Measurements from ENCODE around the gene HHATL.

HHATL gene

DNA sequence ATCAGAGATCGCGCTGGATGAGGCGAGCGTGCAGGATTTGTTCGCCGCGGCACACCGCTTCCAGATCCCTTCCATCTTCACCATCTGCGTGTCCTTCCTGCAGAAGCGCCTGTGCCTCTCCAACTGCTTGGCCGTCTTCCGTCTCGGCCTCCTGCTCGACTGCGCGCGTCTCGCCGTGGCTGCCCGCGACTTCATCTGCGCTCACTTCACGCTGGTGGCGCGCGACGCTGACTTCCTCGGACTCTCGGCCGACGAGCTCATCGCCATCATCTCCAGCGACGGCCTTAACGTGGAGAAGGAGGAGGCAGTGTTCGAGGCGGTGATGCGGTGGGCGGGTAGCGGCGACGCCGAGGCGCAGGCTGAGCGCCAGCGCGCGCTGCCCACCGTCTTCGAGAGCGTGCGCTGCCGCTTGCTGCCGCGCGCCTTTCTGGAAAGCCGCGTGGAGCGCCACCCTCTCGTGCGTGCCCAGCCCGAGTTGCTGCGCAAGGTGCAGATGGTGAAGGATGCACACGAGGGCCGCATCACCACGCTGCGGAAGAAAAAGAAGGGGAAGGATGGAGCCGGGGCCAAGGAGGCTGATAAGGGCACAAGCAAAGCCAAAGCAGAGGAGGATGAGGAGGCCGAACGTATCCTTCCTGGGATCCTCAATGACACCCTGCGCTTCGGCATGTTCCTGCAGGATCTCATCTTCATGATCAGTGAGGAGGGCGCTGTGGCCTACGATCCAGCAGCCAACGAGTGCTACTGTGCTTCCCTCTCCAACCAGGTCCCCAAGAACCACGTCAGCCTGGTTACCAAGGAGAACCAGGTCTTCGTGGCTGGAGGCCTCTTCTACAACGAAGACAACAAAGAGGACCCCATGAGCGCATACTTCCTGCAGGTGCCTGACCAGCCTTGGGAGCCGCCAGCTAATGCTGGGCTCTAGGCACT lies 16.4 kb downstream of the HHATL start:
- H2BK5ac ChIP-seq (ENCODE audit: low read length), result no peak overlapping the region

DNA sequence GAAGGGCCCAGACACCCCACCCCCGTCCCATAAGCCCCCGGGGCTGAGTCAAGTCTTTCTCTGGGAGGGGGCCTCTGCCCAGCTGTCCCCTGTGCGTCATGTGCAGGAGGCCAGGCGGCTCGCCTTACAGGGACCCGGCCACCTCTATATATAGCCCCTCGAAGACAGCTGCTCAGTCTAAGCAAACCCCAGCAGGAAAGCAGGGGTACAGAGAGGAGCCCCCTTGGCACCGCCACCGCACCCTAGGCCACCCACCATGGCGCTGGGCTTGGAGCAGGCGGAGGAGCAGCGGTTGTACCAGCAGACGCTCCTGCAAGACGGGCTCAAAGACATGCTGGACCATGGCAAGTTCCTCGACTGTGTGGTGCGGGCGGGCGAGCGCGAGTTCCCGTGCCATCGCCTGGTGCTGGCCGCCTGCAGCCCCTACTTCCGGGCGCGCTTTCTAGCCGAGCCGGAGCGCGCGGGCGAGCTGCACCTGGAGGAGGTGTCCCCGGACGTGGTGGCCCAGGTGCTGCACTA lies 17.2 kb downstream of the HHATL start, which contains the start of gene KLHL40:
TSS of gene KLHL40 (plus strand) at position 175 of the 519 bp plus-strand sequence. CDS start at position 257, 82 bp downstream.
- no peak within 1 kb of the TSS for H4K8ac ChIP-seq (ENCODE audit: low read depth, low read length)
- no peak within 1 kb of the TSS for H2AK5ac ChIP-seq (ENCODE audit: low read length)
- no peak within 1 kb of the TSS for H2BK5ac ChIP-seq (ENCODE audit: low read length)
- no peaks in the 10 kb centered on the region for H3K4me1 ChIP-seq (ENCODE audit: control insufficient read depth, low read depth, low read length)
- no peaks in the 10 kb centered on the region for H3K27me3 ChIP-seq (ENCODE audit: insufficient read depth, low read length, poor library complexity)
- no peak within 1 kb of the TSS for H2BK15ac ChIP-seq (replicated peaks; ENCODE audit: low read depth)
- H3K79me2 ChIP-seq (ENCODE audit: control insufficient read depth, insufficient read depth, low read length), result no peaks in the 10 kb centered on the region
- no peak within 1 kb of the TSS for H4K5ac ChIP-seq (ENCODE audit: low read length)
- H3K4me2 ChIP-seq (ENCODE audit: low read length), result no peak within 1 kb of the TSS
- no peak within 1 kb of the TSS for H3K27ac ChIP-seq (ENCODE audit: low read depth, low read length)
- H3K18ac ChIP-seq (ENCODE audit: low read length), result no peak within 1 kb of the TSS
- H3K9ac ChIP-seq (ENCODE audit: low read length), result no peak within 1 kb of the TSS
- H3K4ac ChIP-seq (ENCODE audit: low read depth, low read length), result no peak within 1 kb of the TSS
- H2BK120ac ChIP-seq (ENCODE audit: low read depth, low read length), result no peak within 1 kb of the TSS
- H3K23ac ChIP-seq (ENCODE audit: low read length), result no peak within 1 kb of the TSS
- DNase-seq, result no peak
- H3K56ac ChIP-seq (ENCODE audit: low read length), result no peak within 1 kb of the TSS
- no CpG with 5 or more reads among the region's 34 CpGs for WGBS (ENCODE audit: extremely low coverage, insufficient coverage, low lambda C conversion rate)
- H3K79me1 ChIP-seq (ENCODE audit: low read length), result no peaks in the 10 kb centered on the region
- H3K4me3 ChIP-seq (ENCODE audit: low read length), result no peak within 1 kb of the TSS
- no peaks in the 10 kb centered on the region for H3K36me3 ChIP-seq (ENCODE audit: control insufficient read depth, insufficient read depth, low read length)

More for the DNA sequence above, 16.4 kb downstream of the HHATL start:
- no peak overlapping the region for H3K18ac ChIP-seq (ENCODE audit: low read length)
- no peak overlapping the region for H2BK120ac ChIP-seq (ENCODE audit: low read depth, low read length)
- no peak overlapping the region for H3K9ac ChIP-seq (ENCODE audit: low read length)
- no peak overlapping the region for H3K27ac ChIP-seq (ENCODE audit: low read depth, low read length)
- H4K5ac ChIP-seq (ENCODE audit: low read length), result no peak overlapping the region
- no peak overlapping the region for H4K8ac ChIP-seq (ENCODE audit: low read depth, low read length)
- H3K79me1 ChIP-seq (ENCODE audit: low read length), result no peaks in the 10 kb centered on the region
- H2BK15ac ChIP-seq (replicated peaks; ENCODE audit: low read depth), result no peak overlapping the region
- no CpG with 5 or more reads among the region's 80 CpGs for WGBS (ENCODE audit: extremely low coverage, insufficient coverage, low lambda C conversion rate)
- no peaks in the 10 kb centered on the region for H3K4me1 ChIP-seq (ENCODE audit: control insufficient read depth, low read depth, low read length)
- no peak for DNase-seq
- no peaks in the 10 kb centered on the region for H3K79me2 ChIP-seq (ENCODE audit: control insufficient read depth, insufficient read depth, low read length)
- no peak overlapping the region for H3K4ac ChIP-seq (ENCODE audit: low read depth, low read length)
- no peak overlapping the region for H3K4me2 ChIP-seq (ENCODE audit: low read length)
- no peaks in the 10 kb centered on the region for H3K36me3 ChIP-seq (ENCODE audit: control insufficient read depth, insufficient read depth, low read length)
- H3K23ac ChIP-seq (ENCODE audit: low read length), result no peak overlapping the region
- H2AK5ac ChIP-seq (ENCODE audit: low read length), result no peak overlapping the region
- no peak overlapping the region for H3K56ac ChIP-seq (ENCODE audit: low read length)
- no peaks in the 10 kb centered on the region for H3K27me3 ChIP-seq (ENCODE audit: insufficient read depth, low read length, poor library complexity)
- H3K4me3 ChIP-seq (ENCODE audit: low read length), result no peak overlapping the region

- Histone ChIP-seq H3K27ac (ENCODE audit: low read depth, low read length) (no peak overlapping the region), H3K4me2 (ENCODE audit: low read length) (no peak overlapping the region)
- no CpG with 5 or more reads among the region's 7 CpGs for WGBS (ENCODE audit: extremely low coverage, insufficient coverage, low lambda C conversion rate)
Measured at GRCh38 chr3:42684632-42685362, 17.8 kb downstream of the HHATL start.

DNA sequence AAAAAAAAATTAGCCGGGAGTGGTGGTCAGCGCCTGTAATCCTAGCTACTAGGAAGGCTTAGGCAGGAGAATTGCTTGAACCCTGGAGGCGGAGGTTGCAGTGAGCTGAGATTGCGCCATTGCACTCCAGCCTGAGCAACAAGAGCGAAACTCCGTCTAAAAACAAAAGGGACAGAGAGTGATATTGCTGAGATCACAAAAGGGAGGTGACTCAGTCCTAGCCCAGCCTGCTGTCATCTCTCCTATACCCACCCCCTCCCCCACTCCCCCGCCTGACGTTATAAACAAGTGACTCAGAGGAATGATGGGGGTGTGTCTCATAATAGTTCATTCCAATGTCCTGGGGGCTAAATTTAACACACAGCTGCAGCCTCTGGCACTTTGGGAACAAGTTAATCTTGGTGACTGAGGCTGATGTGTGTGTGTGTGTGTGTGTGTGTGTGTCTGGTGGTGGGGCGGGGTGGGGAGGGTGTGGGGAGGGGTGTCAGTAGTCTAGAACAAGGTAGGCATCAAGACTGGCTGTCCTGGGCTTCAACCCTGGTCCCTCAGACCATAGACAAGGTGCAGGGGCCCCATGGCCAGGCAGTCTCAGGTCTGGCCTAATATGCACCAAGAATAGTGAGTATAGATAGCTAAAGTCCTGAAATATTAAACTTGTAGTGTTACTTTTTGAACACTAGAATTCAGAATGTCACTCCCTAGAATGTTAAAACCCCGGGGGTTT lies 18.6 kb downstream of the HHATL start:
- Histone ChIP-seq H3K79me2 (ENCODE audit: control insufficient read depth, insufficient read depth, low read length) (no peaks in the 10 kb centered on the region), H2BK5ac (ENCODE audit: low read length) (no peak overlapping the region), H3K36me3 (ENCODE audit: control insufficient read depth, insufficient read depth, low read length) (no peaks in the 10 kb centered on the region), H2BK120ac (ENCODE audit: low read depth, low read length) (no peak overlapping the region), H3K79me1 (ENCODE audit: low read length) (no peaks in the 10 kb centered on the region), H3K4me3 (ENCODE audit: low read length) (no peak overlapping the region), H2BK15ac (replicated peaks; ENCODE audit: low read depth) (no peak overlapping the region), H3K27ac (ENCODE audit: low read depth, low read length) (no peak overlapping the region), H3K9ac (ENCODE audit: low read length) (no peak overlapping the region), H3K4me1 (ENCODE audit: control insufficient read depth, low read depth, low read length) (no peaks in the 10 kb centered on the region), H3K23ac (ENCODE audit: low read length) (no peak overlapping the region), H2AK5ac (ENCODE audit: low read length) (no peak overlapping the region), H4K5ac (ENCODE audit: low read length) (no peak overlapping the region), H3K18ac (ENCODE audit: low read length) (no peak overlapping the region), H4K8ac (ENCODE audit: low read depth, low read length) (no peak overlapping the region), H3K56ac (ENCODE audit: low read length) (no peak overlapping the region), H3K27me3 (ENCODE audit: insufficient read depth, low read length, poor library complexity) (no peaks in the 10 kb centered on the region), H3K4me2 (ENCODE audit: low read length) (no peak overlapping the region), H3K4ac (ENCODE audit: low read depth, low read length) (no peak overlapping the region)
- DNase-seq, result peak; percentile 78
- no CpG with 5 or more reads among the region's 10 CpGs for WGBS (ENCODE audit: extremely low coverage, insufficient coverage, low lambda C conversion rate)

More at GRCh38 chr3:42684632-42685362, 17.8 kb downstream of the HHATL start:
- no peak overlapping the region for H2AK5ac ChIP-seq (ENCODE audit: low read length)
- no peak overlapping the region for H3K23ac ChIP-seq (ENCODE audit: low read length)
- no peak overlapping the region for H2BK15ac ChIP-seq (replicated peaks; ENCODE audit: low read depth)
- no peaks in the 10 kb centered on the region for H3K27me3 ChIP-seq (ENCODE audit: insufficient read depth, low read length, poor library complexity)
- H2BK120ac ChIP-seq (ENCODE audit: low read depth, low read length), result no peak overlapping the region
- no peak overlapping the region for H3K56ac ChIP-seq (ENCODE audit: low read length)
- H3K4me3 ChIP-seq (ENCODE audit: low read length), result no peak overlapping the region
- no peak for DNase-seq
- H3K79me2 ChIP-seq (ENCODE audit: control insufficient read depth, insufficient read depth, low read length), result no peaks in the 10 kb centered on the region
- no peaks in the 10 kb centered on the region for H3K4me1 ChIP-seq (ENCODE audit: control insufficient read depth, low read depth, low read length)
- H4K5ac ChIP-seq (ENCODE audit: low read length), result no peak overlapping the region
- H3K9ac ChIP-seq (ENCODE audit: low read length), result no peak overlapping the region
- H2BK5ac ChIP-seq (ENCODE audit: low read length), result no peak overlapping the region
- H3K79me1 ChIP-seq (ENCODE audit: low read length), result no peaks in the 10 kb centered on the region
- no peak overlapping the region for H3K4ac ChIP-seq (ENCODE audit: low read depth, low read length)
- no peak overlapping the region for H4K8ac ChIP-seq (ENCODE audit: low read depth, low read length)
- no peaks in the 10 kb centered on the region for H3K36me3 ChIP-seq (ENCODE audit: control insufficient read depth, insufficient read depth, low read length)
- H3K18ac ChIP-seq (ENCODE audit: low read length), result no peak overlapping the region

- H4K5ac ChIP-seq (ENCODE audit: low read length), result no peak overlapping the region
- WGBS (ENCODE audit: extremely low coverage, insufficient coverage, low lambda C conversion rate), result no CpG with 5 or more reads among the region's 12 CpGs
- H3K56ac ChIP-seq (ENCODE audit: low read length), result no peak overlapping the region
- H3K79me2 ChIP-seq (ENCODE audit: control insufficient read depth, insufficient read depth, low read length), result no peaks in the 10 kb centered on the region
- no peak overlapping the region for H2BK5ac ChIP-seq (ENCODE audit: low read length)
- H4K8ac ChIP-seq (ENCODE audit: low read depth, low read length), result no peak overlapping the region
- H3K4ac ChIP-seq (ENCODE audit: low read depth, low read length), result no peak overlapping the region
- H3K27me3 ChIP-seq (ENCODE audit: insufficient read depth, low read length, poor library complexity), result no peaks in the 10 kb centered on the region
- no peak overlapping the region for H2BK120ac ChIP-seq (ENCODE audit: low read depth, low read length)
- H2BK15ac ChIP-seq (replicated peaks; ENCODE audit: low read depth), result no peak overlapping the region
- no peaks in the 10 kb centered on the region for H3K4me1 ChIP-seq (ENCODE audit: control insufficient read depth, low read depth, low read length)
- no peak overlapping the region for H3K27ac ChIP-seq (ENCODE audit: low read depth, low read length)
- H3K18ac ChIP-seq (ENCODE audit: low read length), result no peak overlapping the region
- no peak overlapping the region for H3K4me2 ChIP-seq (ENCODE audit: low read length)
- H3K36me3 ChIP-seq (ENCODE audit: control insufficient read depth, insufficient read depth, low read length), result no peaks in the 10 kb centered on the region
- DNase-seq, result no peak
- no peak overlapping the region for H3K4me3 ChIP-seq (ENCODE audit: low read length)
- no peak overlapping the region for H2AK5ac ChIP-seq (ENCODE audit: low read length)
- no peak overlapping the region for H3K9ac ChIP-seq (ENCODE audit: low read length)
- no peaks in the 10 kb centered on the region for H3K79me1 ChIP-seq (ENCODE audit: low read length)
- no peak overlapping the region for H3K23ac ChIP-seq (ENCODE audit: low read length)
Measured at GRCh38 chr3:42682301-42683070, 20.1 kb downstream of the HHATL start.
